ENCODE results near the gene CD300LD.
"Not testable (repeated sequence)": the region's sequence is repeated elsewhere in the genome, so short reads cannot be mapped to it uniquely, and the experiment has no call there.

The CD300LD gene

GRCh38 chr17:74592087-74592990, at the start of gene CD300LD:
Gene CD300LD (minus strand): TSS chr17:74592283. CDS start chr17:74592202, 81 bp downstream.
- no peak for DNase-seq

GRCh38 chr17:74641224-74641957, 49.3 kb upstream of the CD300LD start:
- no peak for DNase-seq

- no peak for DNase-seq
Observed at GRCh38 chr17:74639704-74640151, 47.6 kb upstream of the CD300LD start.

- DNase-seq: no peak
Observed at GRCh38 chr17:74637926-74638325, 45.8 kb upstream of the CD300LD start.

- no peak for DNase-seq
Observed at GRCh38 chr17:74637265-74637664, 45.2 kb upstream of the CD300LD start.

GRCh38 chr17:74636541-74637085, 44.5 kb upstream of the CD300LD start:
- DNase-seq: not testable (repeated sequence)

GRCh38 chr17:74635418-74635817, 43.3 kb upstream of the CD300LD start:
- DNase-seq: no peak

GRCh38 chr17:74633326-74633725, 41.2 kb upstream of the CD300LD start:
- DNase-seq: no peak

- DNase-seq: no peak
Observed at GRCh38 chr17:74632617-74633016, 40.5 kb upstream of the CD300LD start.

GRCh38 chr17:74631468-74632450, 39.7 kb upstream of the CD300LD start:
- DNase-seq: no peak

- DNase-seq: not testable (repeated sequence)
Observed at GRCh38 chr17:74630251-74630650, 38.2 kb upstream of the CD300LD start.

GRCh38 chr17:74625661-74626060, 33.6 kb upstream of the CD300LD start:
- DNase-seq: no peak

- no peak for DNase-seq
Observed at GRCh38 chr17:74624131-74624530, 32.0 kb upstream of the CD300LD start.

- DNase-seq: no peak
Observed at GRCh38 chr17:74623693-74624093, 31.6 kb upstream of the CD300LD start, which contains the start of gene CD300E. Gene CD300E (minus strand): TSS chr17:74623738. CDS start chr17:74623621, 117 bp downstream.

GRCh38 chr17:74619077-74619673, 27.1 kb upstream of the CD300LD start:
- no peak for DNase-seq

GRCh38 chr17:74618451-74618850, 26.4 kb upstream of the CD300LD start:
- DNase-seq: no peak

GRCh38 chr17:74616696-74617095, 24.6 kb upstream of the CD300LD start:
- DNase-seq: no peak

GRCh38 chr17:74612046-74612445, 20.0 kb upstream of the CD300LD start:
- DNase-seq: no peak

- DNase-seq: no peak
Observed at GRCh38 chr17:74610108-74610507, 18.0 kb upstream of the CD300LD start.

- DNase-seq: no peak
Observed at GRCh38 chr17:74608511-74608910, 16.4 kb upstream of the CD300LD start.

- no peak for DNase-seq
Observed at GRCh38 chr17:74607221-74607620, 15.1 kb upstream of the CD300LD start.

GRCh38 chr17:74606050-74606449, 14.0 kb upstream of the CD300LD start:
- no peak for DNase-seq

Data from activated naive CD4-positive, alpha-beta T cell treated with Interleukin-2 at 50 U/mL for 16 hours (primary cell).